Measurements from ENCODE around the gene LRCH1.

Gene LRCH1

GRCh38 chr13:46614582-46614981 is 61.6 kb downstream of the LRCH1 start:
- no peak for DNase-seq (ENCODE audit: low read depth, low spot score)

- DNase-seq (ENCODE audit: low read depth, low spot score): no peak
These were observed 63.0 kb downstream of the LRCH1 start for GRCh38 chr13:46615888-46616531.

GRCh38 chr13:46617229-46617721 is 64.3 kb downstream of the LRCH1 start:
- no peak for DNase-seq (ENCODE audit: low read depth, low spot score)

- no peak for DNase-seq (ENCODE audit: low read depth, low spot score)
These were observed 64.9 kb downstream of the LRCH1 start for GRCh38 chr13:46617885-46618284.

- no peak for DNase-seq (ENCODE audit: low read depth, low spot score)
These were observed 65.8 kb downstream of the LRCH1 start for GRCh38 chr13:46618694-46619254.

GRCh38 chr13:46620029-46620428 is 67.1 kb downstream of the LRCH1 start:
- no peak for DNase-seq (ENCODE audit: low read depth, low spot score)

- no peak for DNase-seq (ENCODE audit: low read depth, low spot score)
These were observed 67.5 kb downstream of the LRCH1 start for GRCh38 chr13:46620471-46620870.

GRCh38 chr13:46621133-46621532 is 68.2 kb downstream of the LRCH1 start:
- DNase-seq (ENCODE audit: low read depth, low spot score): no peak

GRCh38 chr13:46621792-46622629 is 69.0 kb downstream of the LRCH1 start:
- no peak for DNase-seq (ENCODE audit: low read depth, low spot score)

GRCh38 chr13:46622630-46623256 is 69.8 kb downstream of the LRCH1 start:
- DNase-seq (ENCODE audit: low read depth, low spot score): no peak

- DNase-seq (ENCODE audit: low read depth, low spot score): no peak
These were observed 71.4 kb downstream of the LRCH1 start for GRCh38 chr13:46624353-46624752.

GRCh38 chr13:46624821-46625220 is 71.9 kb downstream of the LRCH1 start:
- DNase-seq (ENCODE audit: low read depth, low spot score): no peak

- no peak for DNase-seq (ENCODE audit: low read depth, low spot score)
These were observed 74.5 kb downstream of the LRCH1 start for GRCh38 chr13:46627462-46627861.

- no peak for DNase-seq (ENCODE audit: low read depth, low spot score)
These were observed 75.8 kb downstream of the LRCH1 start for GRCh38 chr13:46628622-46629365.

GRCh38 chr13:46629811-46630413 is 76.9 kb downstream of the LRCH1 start:
- no peak for DNase-seq (ENCODE audit: low read depth, low spot score)

- DNase-seq (ENCODE audit: low read depth, low spot score): no peak
These were observed 77.6 kb downstream of the LRCH1 start for GRCh38 chr13:46630431-46631178.

GRCh38 chr13:46631179-46631542 is 78.2 kb downstream of the LRCH1 start:
- no peak for DNase-seq (ENCODE audit: low read depth, low spot score)

GRCh38 chr13:46632176-46632575 is 79.2 kb downstream of the LRCH1 start:
- DNase-seq (ENCODE audit: low read depth, low spot score): no peak

GRCh38 chr13:46633416-46633815 is 80.4 kb downstream of the LRCH1 start:
- DNase-seq (ENCODE audit: low read depth, low spot score): no peak

- no peak for DNase-seq (ENCODE audit: low read depth, low spot score)
These were observed 83.5 kb downstream of the LRCH1 start for GRCh38 chr13:46636451-46636850.
